ENCODE measurements around the gene A2M.

A2M gene

GRCh38 chr12:9074484-9075137, 41.1 kb downstream of the A2M start:
- DNase-seq (ENCODE audit: extremely low read depth in 1 of 2, low read depth in 1 of 2): no peak

DNA sequence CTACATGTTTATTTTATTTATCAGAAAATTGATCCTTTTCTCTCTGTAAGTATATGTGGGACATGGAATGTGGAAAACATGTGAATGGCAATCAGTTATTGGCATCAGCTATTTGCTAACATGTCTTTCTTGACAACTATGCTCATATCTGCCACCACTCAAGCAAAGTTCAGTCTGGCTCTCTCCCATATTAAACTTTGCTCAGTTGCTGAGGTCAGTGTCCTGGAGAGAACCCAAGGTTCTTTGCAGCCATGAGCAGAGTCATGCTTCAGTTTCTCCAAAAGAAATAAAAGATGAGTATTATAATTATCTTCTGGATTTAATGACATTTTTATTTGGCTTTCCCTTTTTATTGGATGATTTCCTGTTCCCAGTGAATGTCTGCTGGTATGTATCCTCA, 42.6 kb downstream of the A2M start:
- no peak for DNase-seq (ENCODE audit: extremely low read depth in 1 of 2, low read depth in 1 of 2)

DNA sequence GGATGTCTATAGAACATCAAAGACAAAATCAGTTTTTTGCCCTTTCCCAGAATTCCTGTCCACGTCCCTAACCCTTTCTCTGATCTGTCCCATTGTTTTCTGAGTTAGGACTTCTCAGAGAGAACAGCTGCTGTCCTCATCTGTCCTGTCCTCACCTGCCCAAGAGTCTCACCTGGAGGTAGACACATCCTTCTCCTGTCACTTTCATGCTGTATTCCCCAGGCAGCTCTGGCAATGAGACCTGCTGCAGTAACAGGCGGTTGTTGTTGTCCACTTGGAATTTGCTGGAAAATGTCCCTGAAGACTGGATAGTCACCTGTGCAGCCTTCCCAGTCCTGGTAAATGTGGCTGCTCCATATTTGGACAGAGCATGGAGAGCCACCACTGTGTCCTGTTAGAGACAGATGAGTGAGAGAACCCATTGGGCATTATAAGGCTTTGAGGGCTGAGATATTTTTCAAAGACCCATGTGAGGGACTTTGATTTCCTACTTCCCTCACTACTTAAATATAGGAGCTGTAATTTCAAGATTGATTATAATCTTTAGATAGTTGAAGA, 43.2 kb downstream of the A2M start:
- DNase-seq (ENCODE audit: extremely low read depth in 1 of 2, low read depth in 1 of 2): no peak

- DNase-seq (ENCODE audit: extremely low read depth in 1 of 2, low read depth in 1 of 2): no peak
These were observed 43.8 kb downstream of the A2M start for GRCh38 chr12:9071969-9072368.

DNA sequence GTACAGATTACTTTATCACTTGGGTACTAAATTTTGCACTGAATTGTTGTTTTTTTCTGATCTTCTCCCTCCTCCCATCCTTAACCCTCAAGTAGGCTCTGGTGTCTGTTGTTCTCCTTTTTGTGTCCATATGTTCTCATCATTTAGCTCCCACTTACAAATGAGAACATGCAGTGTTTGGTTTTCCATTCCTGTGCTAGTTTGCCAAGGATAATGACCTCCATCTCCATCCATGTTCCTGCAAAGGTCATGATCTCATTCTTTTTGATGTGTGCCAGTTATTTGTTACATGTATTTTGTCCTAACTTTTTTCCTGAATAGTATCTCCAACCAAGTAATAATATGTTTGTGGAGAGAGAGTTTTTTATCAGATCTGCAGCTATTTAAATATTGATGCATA, 44.2 kb downstream of the A2M start:
- DNase-seq (ENCODE audit: extremely low read depth in 1 of 2, low read depth in 1 of 2): no peak

DNA sequence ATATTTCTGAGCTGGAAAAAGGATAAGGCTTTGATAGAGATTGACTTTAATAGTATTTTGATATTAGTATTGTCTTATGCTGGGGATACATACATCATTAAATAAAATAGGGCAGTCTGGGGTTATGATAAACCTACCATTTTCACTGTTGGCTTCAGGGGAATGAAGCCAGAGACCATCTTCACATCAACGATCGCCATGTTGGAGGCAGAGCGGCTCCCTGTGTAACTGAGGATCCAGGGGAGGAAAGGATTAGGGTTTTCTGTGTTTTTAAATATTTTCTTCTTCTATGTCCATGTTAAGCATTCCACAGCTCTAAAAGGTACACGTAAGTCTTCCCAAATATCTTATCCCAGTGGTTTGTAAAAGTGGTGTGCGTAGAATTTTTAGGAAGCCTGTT, 45.4 kb downstream of the A2M start:
- no peak for DNase-seq (ENCODE audit: extremely low read depth in 1 of 2, low read depth in 1 of 2)

GRCh38 chr12:9068600-9068999, 47.1 kb downstream of the A2M start:
- DNase-seq (ENCODE audit: extremely low read depth in 1 of 2, low read depth in 1 of 2): no peak

- DNase-seq (ENCODE audit: extremely low read depth in 1 of 2, low read depth in 1 of 2): no peak
These were observed 47.6 kb downstream of the A2M start for GRCh38 chr12:9068086-9068485.

DNA sequence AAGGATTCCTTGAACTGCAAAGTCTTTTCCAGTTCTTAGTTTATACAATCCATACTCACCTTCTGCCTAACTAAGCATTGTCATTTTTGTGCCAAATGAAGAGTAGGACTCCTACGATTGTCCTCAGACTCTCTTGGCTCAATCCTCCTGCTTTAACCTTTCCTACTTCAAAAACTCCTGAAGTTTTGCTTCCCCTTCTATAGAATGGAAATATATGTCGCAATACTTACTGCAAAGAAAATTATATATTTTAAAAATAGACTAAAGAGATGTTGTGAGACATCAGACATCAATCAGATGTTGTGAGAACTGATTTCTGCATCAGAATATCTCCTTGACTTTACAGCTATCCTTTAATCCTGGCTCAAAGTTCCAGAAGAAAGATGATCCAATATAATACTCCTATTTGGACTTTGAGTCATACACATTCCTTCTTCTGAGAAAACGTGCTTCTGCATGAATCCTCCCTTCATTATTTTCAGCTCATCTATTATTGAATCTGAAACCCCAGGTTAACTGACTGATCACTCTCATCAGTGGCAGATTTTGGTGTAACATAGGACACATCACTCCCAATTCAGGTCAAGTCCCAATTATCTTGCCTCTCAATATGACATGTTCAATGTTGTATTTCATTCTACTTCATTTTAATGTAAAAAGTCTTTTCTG, 48.8 kb downstream of the A2M start:
- DNase-seq (ENCODE audit: extremely low read depth in 1 of 2, low read depth in 1 of 2): no peak

GRCh38 chr12:9066183-9066623, 49.5 kb downstream of the A2M start:
- no peak for DNase-seq (ENCODE audit: extremely low read depth in 1 of 2, low read depth in 1 of 2)

GRCh38 chr12:9065607-9065856, 50.2 kb downstream of the A2M start:
- no peak for DNase-seq (ENCODE audit: extremely low read depth in 1 of 2, low read depth in 1 of 2)

GRCh38 chr12:9064815-9065606, 50.7 kb downstream of the A2M start:
- no peak for DNase-seq (ENCODE audit: extremely low read depth in 1 of 2, low read depth in 1 of 2)

DNA sequence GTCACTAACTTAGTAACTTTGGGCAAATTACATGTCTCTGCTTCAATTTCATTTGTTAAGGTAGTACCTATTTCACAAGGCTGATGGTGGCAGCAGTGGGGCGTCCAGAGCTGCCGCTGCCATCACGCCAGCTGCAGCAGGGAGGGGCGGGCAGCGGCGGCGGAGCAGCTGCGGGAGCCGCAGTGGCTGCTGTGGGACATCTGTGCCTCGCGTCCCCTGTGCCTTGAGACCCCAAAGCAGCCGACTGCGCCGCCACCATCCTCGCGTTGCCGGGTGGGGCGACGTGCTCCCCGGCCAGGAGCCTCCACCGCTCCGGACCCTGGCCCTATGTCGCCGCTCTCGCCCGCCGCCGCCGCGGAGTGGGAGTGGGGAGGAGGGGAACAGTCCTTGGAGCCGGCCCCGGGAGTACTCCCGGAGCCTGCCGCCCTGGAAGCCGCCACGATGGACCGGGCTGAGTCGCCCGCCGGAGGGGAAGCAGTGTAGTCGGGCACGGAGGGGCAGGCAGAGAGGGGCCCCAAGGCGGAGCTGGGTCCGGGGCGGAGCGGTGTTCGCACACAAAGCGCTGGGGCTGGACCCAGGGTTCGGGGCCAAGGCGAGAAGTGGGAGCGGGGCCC, 51.4 kb downstream of the A2M start:
- peak; percentile 10 to 24 for DNase-seq (ENCODE audit: extremely low read depth in 1 of 2, low read depth in 1 of 2)

GRCh38 chr12:9052610-9053009, 63.1 kb downstream of the A2M start:
- DNase-seq (ENCODE audit: extremely low read depth in 1 of 2, low read depth in 1 of 2): no peak

DNA sequence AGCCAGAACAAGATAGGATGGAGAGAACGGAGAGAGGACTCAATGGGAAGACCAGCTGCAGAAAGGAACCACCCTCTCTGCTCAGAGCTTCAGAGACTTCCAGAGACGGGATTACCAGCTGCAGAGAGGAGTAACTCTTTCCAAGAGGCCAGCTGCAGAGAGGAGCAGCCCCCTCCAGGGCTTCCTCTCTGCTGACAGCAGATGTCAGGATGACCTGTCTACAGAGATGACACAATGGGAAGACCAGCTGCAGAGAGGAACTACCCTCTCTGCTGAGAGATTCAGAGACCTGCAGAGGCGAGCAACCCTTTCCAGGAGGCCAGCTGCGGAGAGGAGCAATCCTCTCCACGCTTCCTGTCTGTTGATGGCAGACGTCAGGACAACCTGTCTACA, 64.6 kb downstream of the A2M start:
- no peak for DNase-seq (ENCODE audit: extremely low read depth in 1 of 2, low read depth in 1 of 2)

DNA sequence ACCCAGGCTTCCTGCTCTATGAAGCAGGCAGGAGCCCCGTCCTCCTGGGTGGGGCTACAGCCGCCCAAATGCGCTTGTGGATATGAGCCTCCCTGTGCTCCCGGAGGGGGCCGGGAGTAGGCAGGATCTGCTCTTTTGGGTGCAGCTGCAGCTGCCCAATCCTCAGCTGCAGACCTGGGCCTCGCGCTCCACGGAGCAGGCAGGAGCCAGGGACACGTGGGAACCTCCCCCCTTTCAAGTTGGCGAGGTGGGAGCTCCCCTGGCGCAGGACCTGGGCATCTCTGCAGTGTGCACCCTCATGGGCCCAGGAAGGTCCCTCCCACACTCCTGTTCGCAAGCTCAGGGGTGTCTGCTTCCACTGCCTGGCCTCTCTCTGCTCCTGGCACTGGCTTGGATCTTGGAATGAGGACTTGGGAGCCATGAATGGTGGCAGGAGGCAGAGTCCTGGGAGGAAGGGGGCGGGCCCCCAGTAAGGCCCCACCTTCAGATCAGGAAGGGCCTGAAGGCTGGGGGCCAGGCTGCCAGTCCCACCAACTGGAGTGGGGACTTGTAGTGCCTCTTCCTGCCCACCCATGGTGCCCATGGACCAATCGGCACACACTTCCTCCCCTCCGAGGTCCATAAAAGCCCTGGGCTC, 65.1 kb downstream of the A2M start:
- DNase-seq (ENCODE audit: extremely low read depth in 1 of 2, low read depth in 1 of 2): no peak

DNA sequence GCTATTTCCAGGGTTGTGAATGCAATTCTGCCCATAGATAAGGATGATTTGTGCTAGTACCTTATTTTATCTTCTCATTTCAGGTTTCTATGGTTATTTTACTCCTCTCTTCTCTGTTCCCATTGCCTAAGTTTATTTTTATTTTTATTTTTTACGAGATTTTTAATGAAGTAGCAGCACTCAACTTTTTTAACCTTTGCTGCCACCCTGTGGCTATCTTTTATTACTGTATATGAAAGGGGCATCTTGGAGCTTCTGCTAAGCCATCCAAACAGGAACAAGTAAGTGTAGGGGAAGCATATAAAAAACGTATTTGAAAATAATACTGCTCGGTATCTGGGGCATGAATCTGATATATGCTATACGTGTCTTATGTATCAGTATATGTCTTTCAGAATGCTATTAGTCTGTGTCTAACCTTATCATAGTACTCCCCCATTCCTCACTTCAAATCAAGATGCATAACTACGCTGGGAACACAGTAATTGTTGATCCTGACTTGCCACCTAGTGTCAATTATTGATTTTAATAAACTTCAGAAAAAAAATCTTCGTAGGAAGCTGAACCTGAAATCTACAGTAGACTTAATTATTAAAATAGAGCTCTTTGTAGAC, 66.1 kb downstream of the A2M start:
- DNase-seq (ENCODE audit: extremely low read depth in 1 of 2, low read depth in 1 of 2): no peak

GRCh38 chr12:9048930-9049329, 66.8 kb downstream of the A2M start:
- DNase-seq (ENCODE audit: extremely low read depth in 1 of 2, low read depth in 1 of 2): no peak

- DNase-seq (ENCODE audit: extremely low read depth in 1 of 2, low read depth in 1 of 2): no peak
These were observed 68.6 kb downstream of the A2M start for GRCh38 chr12:9047105-9047504.

DNA sequence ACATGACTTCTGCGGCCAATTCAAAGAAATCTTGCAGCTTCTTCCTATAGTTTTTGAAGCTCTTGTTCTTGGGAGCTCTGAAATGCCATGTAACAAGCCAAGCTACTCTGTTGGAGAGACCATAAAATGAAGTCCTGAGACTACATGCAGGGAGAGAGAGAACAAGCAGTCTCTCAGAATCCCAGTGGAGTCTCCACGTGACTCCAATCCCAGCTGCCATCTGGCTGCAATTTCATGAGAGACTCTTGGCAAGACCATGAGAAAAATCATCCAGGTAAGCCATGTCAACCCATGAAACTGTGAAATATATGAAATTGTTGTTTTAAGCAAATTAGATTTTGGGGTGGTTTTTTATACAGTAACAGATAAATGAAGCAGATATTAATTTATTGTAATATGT, 72.0 kb downstream of the A2M start:
- no peak for DNase-seq (ENCODE audit: extremely low read depth in 1 of 2, low read depth in 1 of 2)

DNA sequence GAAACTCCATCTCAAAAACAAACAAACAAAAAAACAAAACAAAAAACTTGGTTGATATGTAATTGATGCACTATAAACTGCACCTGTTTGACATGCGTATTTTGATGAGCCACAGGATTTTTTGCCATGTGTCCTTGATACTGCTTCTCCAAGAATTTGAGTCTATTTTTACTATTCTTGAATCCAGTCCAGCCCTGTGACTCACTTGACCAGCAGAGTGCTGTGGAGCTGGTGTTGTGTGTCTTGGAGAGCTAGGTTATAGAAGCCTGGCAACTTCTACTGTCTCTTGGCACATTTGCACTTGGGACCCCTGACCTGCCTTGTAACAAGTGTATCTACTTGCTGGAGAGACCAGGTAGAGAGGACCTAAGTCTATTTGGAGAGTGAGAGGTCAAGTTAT, 74.4 kb downstream of the A2M start:
- no peak for DNase-seq (ENCODE audit: extremely low read depth in 1 of 2, low read depth in 1 of 2)
